ENCODE results near the gene ACP2. TPM values are rescaled to one million over a fixed set of nuclear protein-coding genes. Genes with fewer than 3 reads are reported as not detected.

Gene ACP2
- total RNA-seq, 1 donor from 2014 or later: 24.3 TPM

DNA sequence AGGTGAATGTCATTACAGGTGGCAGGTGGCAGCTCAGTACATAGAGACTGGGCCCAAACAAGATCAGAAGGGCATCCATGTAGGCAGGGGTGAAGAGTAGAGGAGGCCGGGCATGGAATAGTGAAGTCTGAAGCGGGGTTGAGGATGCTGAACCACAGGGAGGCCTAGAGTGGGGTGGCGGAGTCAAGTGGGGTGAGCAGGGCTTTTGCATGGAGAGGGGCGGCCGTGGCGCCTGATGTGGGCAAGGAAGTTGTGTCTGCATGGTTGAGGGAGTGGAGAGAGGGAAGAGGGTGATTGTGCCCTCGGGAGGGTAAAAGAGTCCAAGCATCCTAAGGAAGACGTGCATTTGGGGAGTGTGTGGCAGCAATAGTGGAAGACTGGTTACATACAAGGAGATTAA lies 19.5 kb downstream of the ACP2 start:
- Histone ChIP-seq H3K9ac (no peak overlapping the region), H3K27ac (no peak overlapping the region), H2AFZ (replicated peaks) (no peak overlapping the region), H3K36me3 (no peaks in the 10 kb centered on the region), H3K4me2 (no peak overlapping the region), H3K4me1 (no peaks in the 10 kb centered on the region), H3F3A (ENCODE audit: low read depth) (no peaks in the 10 kb centered on the region), H4K20me1 (ENCODE audit: low read depth) (no peaks in the 10 kb centered on the region), H3K79me2 (ENCODE audit: low read depth) (no peaks in the 10 kb centered on the region), H3K9me3 (ENCODE audit: low read depth) (no peaks in the 10 kb centered on the region), H3K4me3 (no peak overlapping the region), H3K27me3 (no peaks in the 10 kb centered on the region)
- Mint-ChIP-seq H3K27ac (no peak overlapping the region), H3K27me3 (ENCODE audit: insufficient read depth, low read depth) (peaks cover 4% of the 10 kb centered on the region), H3K9me3 (no peaks in the 10 kb centered on the region), H3K4me1 (no peaks in the 10 kb centered on the region), H3K36me3 (no peaks in the 10 kb centered on the region), H3K4me3 (no peak overlapping the region)
- TF ChIP-seq EZH2phosphoT487 (IDR thresholded peaks at IDR 0.05): no peak
- DNase-seq (ENCODE audit: low spot score): no peak

DNA sequence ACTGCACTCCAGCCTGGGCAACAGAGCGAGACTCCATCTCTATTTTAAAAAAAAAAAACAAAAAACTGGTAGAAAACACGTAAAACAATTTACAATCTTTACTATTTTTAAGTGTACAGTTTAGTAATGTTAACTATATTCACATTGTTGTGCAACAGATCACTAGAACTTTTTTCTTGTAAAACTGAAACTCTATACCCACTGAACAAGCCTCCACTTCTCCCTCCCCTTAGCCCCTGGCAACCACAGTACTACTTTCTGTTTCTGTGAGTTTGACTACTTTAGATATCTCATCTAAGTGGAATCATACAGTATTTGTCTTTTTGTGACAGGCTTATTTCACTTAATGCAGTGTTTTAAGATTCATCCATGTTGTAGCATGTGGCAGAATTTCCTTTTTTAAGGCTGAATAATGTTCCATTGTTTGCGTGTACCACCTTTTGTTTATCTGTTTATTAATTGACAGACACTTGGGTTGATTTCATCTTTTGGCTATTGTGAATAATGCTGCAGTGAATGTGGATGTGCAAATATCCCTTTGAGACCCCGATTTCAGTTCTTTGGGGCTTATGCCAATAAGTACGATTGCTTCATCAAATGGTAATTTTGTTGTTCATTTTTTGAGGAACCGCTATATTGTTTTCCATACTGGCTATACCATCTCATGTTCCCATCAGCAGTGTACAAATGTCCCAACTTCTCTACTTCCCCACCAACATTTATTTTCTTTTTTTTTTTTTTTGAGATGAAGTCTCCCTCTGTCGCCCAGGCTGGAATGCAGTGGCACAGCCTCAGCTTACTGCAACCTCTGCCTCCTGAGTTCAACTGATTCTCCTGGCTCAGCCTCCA lies 22.8 kb downstream of the ACP2 start:
- H3K27me3 ChIP-seq: no peaks in the 10 kb centered on the region
- no peak for DNase-seq (ENCODE audit: low spot score)
- H3K4me2 ChIP-seq: no peak overlapping the region
- no peaks in the 10 kb centered on the region for H3K4me1 ChIP-seq
- H3F3A ChIP-seq (ENCODE audit: low read depth): no peaks in the 10 kb centered on the region
- H3K79me2 ChIP-seq (ENCODE audit: low read depth): no peaks in the 10 kb centered on the region
- no peak overlapping the region for H3K9ac ChIP-seq
- no peaks in the 10 kb centered on the region for H3K9me3 Mint-ChIP-seq
- no peak for TF ChIP-seq CTCF (IDR thresholded peaks at IDR 0.05)
- no peak overlapping the region for H3K27ac Mint-ChIP-seq
- H3K9me3 ChIP-seq (ENCODE audit: low read depth): no peaks in the 10 kb centered on the region
- no peaks in the 10 kb centered on the region for H3K36me3 ChIP-seq
- H3K27ac ChIP-seq: no peak overlapping the region
- no peak overlapping the region for H3K4me3 ChIP-seq
- H3K4me1 Mint-ChIP-seq: no peaks in the 10 kb centered on the region
- peaks cover 2% of the 10 kb centered on the region for H3K27me3 Mint-ChIP-seq (ENCODE audit: insufficient read depth, low read depth)
- no peak overlapping the region for H2AFZ ChIP-seq (replicated peaks)
- H4K20me1 ChIP-seq (ENCODE audit: low read depth): no peaks in the 10 kb centered on the region
- H3K36me3 Mint-ChIP-seq: no peaks in the 10 kb centered on the region
- no peak overlapping the region for H3K4me3 Mint-ChIP-seq

GRCh38 chr11:47222696-47223095 lies 25.9 kb downstream of the ACP2 start:
- H2AFZ ChIP-seq (replicated peaks): no peak overlapping the region
- H3K9me3 ChIP-seq (ENCODE audit: low read depth): no peaks in the 10 kb centered on the region
- H3K27me3 ChIP-seq: no peaks in the 10 kb centered on the region
- no peak overlapping the region for H3K9ac ChIP-seq
- DNase-seq (ENCODE audit: low spot score): no peak
- H3K9me3 Mint-ChIP-seq: no peaks in the 10 kb centered on the region
- H3K36me3 Mint-ChIP-seq: no peaks in the 10 kb centered on the region
- peaks cover 5% of the 10 kb centered on the region for H3K27me3 Mint-ChIP-seq (ENCODE audit: insufficient read depth, low read depth)
- no peaks in the 10 kb centered on the region for H3F3A ChIP-seq (ENCODE audit: low read depth)
- no peak overlapping the region for H3K27ac Mint-ChIP-seq
- H3K4me3 Mint-ChIP-seq: no peak overlapping the region
- TF ChIP-seq EZH2phosphoT487 (IDR thresholded peaks at IDR 0.05): no peak
- no peak for TF ChIP-seq CTCF (IDR thresholded peaks at IDR 0.05)
- no peak for TF ChIP-seq EZH2 (IDR thresholded peaks at IDR 0.05)
- no peak overlapping the region for H3K4me3 ChIP-seq
- no peak overlapping the region for H3K27ac ChIP-seq
- no peaks in the 10 kb centered on the region for H3K36me3 ChIP-seq
- peaks cover 20% of the 10 kb centered on the region for H3K79me2 ChIP-seq (ENCODE audit: low read depth)
- peaks cover 3% of the 10 kb centered on the region for H4K20me1 ChIP-seq (ENCODE audit: low read depth)
- peaks cover 5% of the 10 kb centered on the region for H3K4me1 ChIP-seq
- H3K4me1 Mint-ChIP-seq: peaks cover 8% of the 10 kb centered on the region
- H3K4me2 ChIP-seq: no peak overlapping the region

GRCh38 chr11:47220401-47220821 lies 28.2 kb downstream of the ACP2 start:
- no peak overlapping the region for H3K4me2 ChIP-seq
- H3K36me3 ChIP-seq: no peaks in the 10 kb centered on the region
- no peak overlapping the region for H3K9ac ChIP-seq
- no peaks in the 10 kb centered on the region for H3F3A ChIP-seq (ENCODE audit: low read depth)
- H2AFZ ChIP-seq (replicated peaks): no peak overlapping the region
- Mint-ChIP-seq H3K4me1 (peaks cover 15% of the 10 kb centered on the region), H3K9me3 (no peaks in the 10 kb centered on the region), H3K27ac (peak overlapping the region; percentile 29), H3K27me3 (ENCODE audit: insufficient read depth, low read depth) (peaks cover 8% of the 10 kb centered on the region), H3K36me3 (no peaks in the 10 kb centered on the region), H3K4me3 (no peak overlapping the region)
- H3K4me3 ChIP-seq: no peak overlapping the region
- no peaks in the 10 kb centered on the region for H3K27me3 ChIP-seq
- DNase-seq (ENCODE audit: low spot score): no peak
- peaks cover 25% of the 10 kb centered on the region for H3K4me1 ChIP-seq
- H3K27ac ChIP-seq: no peak overlapping the region
- peaks cover 3% of the 10 kb centered on the region for H4K20me1 ChIP-seq (ENCODE audit: low read depth)
- peaks cover 42% of the 10 kb centered on the region for H3K79me2 ChIP-seq (ENCODE audit: low read depth)
- H3K9me3 ChIP-seq (ENCODE audit: low read depth): no peaks in the 10 kb centered on the region
- no peak for TF ChIP-seq EZH2 (IDR thresholded peaks at IDR 0.05)
- TF ChIP-seq CTCF (IDR thresholded peaks at IDR 0.05): no peak
- TF ChIP-seq EZH2phosphoT487 (IDR thresholded peaks at IDR 0.05): no peak
